WTC11 (cell line): Measurements from ENCODE around the gene ABLIM3. TPM values are rescaled to one million over a fixed set of nuclear protein-coding genes. Genes with fewer than 3 reads are reported as not detected.

Source experiments
- ATAC-seq: fragments of 200-7000 bp; cut with Tn5 transposase; 2 replicates; pipeline ENCODE4 v1.10.0; 2021; ENCODE audit warnings: mild to moderate bottlenecking, moderate library complexity
- CTCF ChIA-PET: fragments of 300-600 bp; sonication (Branson Sonifier 250); formaldehyde crosslinking; loops from one replicate; lab custom pipeline; 2021; ENCODE audit warnings: antibody characterized with exemption; lab: Charles Lee
- POLR2A ChIA-PET: fragments of 350-600 bp; sonication (Branson Sonifier 250); formaldehyde crosslinking; loops from one replicate; lab custom pipeline; 2021; ENCODE audit warnings: antibody characterized with exemption; lab: Charles Lee
- DNase-seq: peaks from one replicate; pipeline ENCODE4 v3.0.0; 2021; ENCODE audit warnings: low spot score
- H3K27ac Mint-ChIP-seq: 2 replicates; pipeline ENCODE4 v1.8.0; 2021; ENCODE audit warnings: mixed read lengths
- H3K27me3 Mint-ChIP-seq: 2 replicates; pipeline ENCODE4 v1.8.0; 2021; ENCODE audit warnings: low read depth, mild to moderate bottlenecking, moderate library complexity, mixed read lengths
- H3K36me3 Mint-ChIP-seq: 2 replicates; pipeline ENCODE4 v1.8.0; 2021; ENCODE audit warnings: mixed read lengths
- H3K4me1 Mint-ChIP-seq: 2 replicates; pipeline ENCODE4 v1.8.0; 2022; ENCODE audit warnings: mixed read lengths
- H3K4me3 Mint-ChIP-seq: 2 replicates; pipeline ENCODE4 v1.8.0; 2021; ENCODE audit warnings: mild to moderate bottlenecking, moderate library complexity, mixed read lengths
- H3K9me3 Mint-ChIP-seq: 2 replicates; pipeline ENCODE4 v1.8.0; 2021; ENCODE audit warnings: mixed read lengths
- ATF1 ChIP-seq: sonication (generic); formaldehyde crosslinking; IDR thresholded peaks from 2 replicates; pipeline ENCODE4 v1.8.1; 2023; ENCODE audit warnings: mild to moderate bottlenecking, moderate library complexity, missing genetic modification reagents
- EMX1 ChIP-seq: fragments of 250-450 bp; sonication (Bioruptor Pico); IDR thresholded peaks from 2 replicates; pipeline ENCODE4 v1.8.0; 2021; ENCODE audit warnings: mild to moderate bottlenecking
- GRHL2 ChIP-seq: fragments of 250-450 bp; sonication (Bioruptor Pico); IDR thresholded peaks from 2 replicates; pipeline ENCODE4 v1.8.0; 2022; ENCODE audit warnings: mild to moderate bottlenecking, moderate library complexity; ENCODE audit not compliant: insufficient replicate concordance, severe bottlenecking
- GTF2I ChIP-seq: fragments of 250-450 bp; sonication (Bioruptor Pico); conservative IDR thresholded peaks from 2 replicates; pipeline ENCODE4 v1.4.0; 2021; ENCODE audit warnings: mild to moderate bottlenecking
- JAZF1 ChIP-seq: fragments of 250-450 bp; sonication (Bioruptor Pico); IDR thresholded peaks from 2 replicates; pipeline ENCODE4 v1.9.0; 2021; ENCODE audit warnings: moderate library complexity, mild to moderate bottlenecking, inconsistent platforms
- MYBL2 ChIP-seq: sonication (generic); formaldehyde crosslinking; IDR thresholded peaks from 2 replicates; pipeline ENCODE4 v1.8.1; 2023; ENCODE audit warnings: mild to moderate bottlenecking, moderate library complexity, missing genetic modification reagents
- NFE2L1 ChIP-seq: sonication (generic); formaldehyde crosslinking; IDR thresholded peaks from 2 replicates; pipeline ENCODE4 v1.8.1; 2023; ENCODE audit warnings: missing genetic modification reagents
- NFYB ChIP-seq: sonication (generic); formaldehyde crosslinking; conservative IDR thresholded peaks from 2 replicates; pipeline ENCODE4 v1.8.0; 2022; ENCODE audit warnings: low read depth, missing genetic modification reagents
- RORB ChIP-seq: fragments of 250-450 bp; sonication (Bioruptor Pico); IDR thresholded peaks from 2 replicates; pipeline ENCODE4 v1.9.0; 2021; ENCODE audit warnings: mild to moderate bottlenecking
- ZNF121 ChIP-seq: sonication (generic); formaldehyde crosslinking; IDR thresholded peaks from 2 replicates; pipeline ENCODE4 v1.8.0; 2023; ENCODE audit warnings: missing genetic modification reagents
- ZNF219 ChIP-seq: sonication (generic); formaldehyde crosslinking; IDR thresholded peaks from 2 replicates; pipeline ENCODE4 v1.8.0; 2023; ENCODE audit warnings: missing genetic modification reagents, mild to moderate bottlenecking, borderline replicate concordance
- total RNA-seq: library from RNA; stranded (reverse); gene quantifications from 3 replicates; pipeline ENCODE4 v1.2.3, GENCODE V29; 2021
- TF ChIP-seq, protein P1 (sequence below): sonication (generic); formaldehyde crosslinking; IDR thresholded peaks from 2 replicates; pipeline ENCODE4 v1.8.0; 2022; ENCODE audit warnings: mild to moderate bottlenecking, missing genetic modification reagents
- TF ChIP-seq, protein P2 (sequence below): fragments of 250-450 bp; sonication (Bioruptor Pico); IDR thresholded peaks from 2 replicates; pipeline ENCODE4 v1.9.0; 2021; ENCODE audit warnings: mild to moderate bottlenecking
- TF ChIP-seq, protein P3 (sequence below): sonication (generic); formaldehyde crosslinking; IDR thresholded peaks from 2 replicates; pipeline ENCODE4 v1.8.1; 2022; ENCODE audit warnings: low read depth, mild to moderate bottlenecking, moderate library complexity, missing genetic modification reagents, borderline replicate concordance
- TF ChIP-seq, protein P4 (sequence below): sonication (generic); formaldehyde crosslinking; IDR thresholded peaks from 2 replicates; pipeline ENCODE4 v1.8.1; 2023; ENCODE audit warnings: mild to moderate bottlenecking, missing genetic modification reagents, borderline replicate concordance
- TF ChIP-seq, protein P5 (sequence below): sonication (generic); formaldehyde crosslinking; IDR thresholded peaks from 2 replicates; pipeline ENCODE4 v1.8.1; 2022; ENCODE audit warnings: mild to moderate bottlenecking, missing genetic modification reagents, moderate library complexity, borderline replicate concordance
- TF ChIP-seq, protein P6 (sequence below): sonication (generic); formaldehyde crosslinking; IDR thresholded peaks from 2 replicates; pipeline ENCODE4 v1.8.0; 2023; ENCODE audit warnings: missing genetic modification reagents
- TF ChIP-seq, protein P7 (sequence below): sonication (generic); formaldehyde crosslinking; IDR thresholded peaks from 2 replicates; pipeline ENCODE4 v1.8.0; 2023; ENCODE audit warnings: missing genetic modification reagents, mild to moderate bottlenecking, borderline replicate concordance
- TF ChIP-seq, protein P8 (sequence below): sonication (generic); formaldehyde crosslinking; IDR thresholded peaks from 2 replicates; pipeline ENCODE4 v1.8.1; 2023; ENCODE audit warnings: mild to moderate bottlenecking, missing genetic modification reagents, moderate library complexity
- TF ChIP-seq, protein P9 (sequence below): sonication (generic); formaldehyde crosslinking; IDR thresholded peaks from 2 replicates; pipeline ENCODE4 v1.8.0; 2023; ENCODE audit warnings: mild to moderate bottlenecking, missing genetic modification reagents

ABLIM3 gene
- total RNA-seq, 1 experiment from 2014 or later: 0.33 TPM

DNA sequence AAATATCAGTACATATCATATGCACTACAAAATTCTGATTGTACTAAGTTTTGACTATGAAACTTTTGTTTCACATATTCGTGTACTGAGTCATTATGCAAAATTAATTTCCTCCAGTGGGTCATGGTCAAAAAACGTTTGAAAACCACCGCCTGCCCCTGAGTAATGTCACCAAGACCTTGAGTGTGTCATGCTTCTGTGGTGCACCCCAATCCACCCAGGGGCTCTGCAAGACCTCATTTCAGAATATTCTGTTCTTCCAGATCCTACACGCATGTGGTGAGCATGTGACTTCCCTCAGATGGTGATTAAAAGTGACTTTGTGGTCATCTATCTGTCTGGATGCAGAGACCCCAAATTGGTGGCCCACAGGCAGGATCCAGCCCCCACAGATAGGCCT is 31.0 kb downstream of the ABLIM3 start:
- no peak overlapping the region for H3K27ac Mint-ChIP-seq
- no peaks in the 10 kb centered on the region for H3K4me1 Mint-ChIP-seq
- no peaks in the 10 kb centered on the region; the same call in 1 of the 2 replicates for H3K27me3 Mint-ChIP-seq
- H3K9me3 Mint-ChIP-seq: no peaks in the 10 kb centered on the region
- no peak overlapping the region for H3K4me3 Mint-ChIP-seq
- ChIA-PET POLR2A (no interaction called here), CTCF (no interaction called here)
- DNase-seq (no peak), ATAC-seq (no peak)
- no peaks in the 10 kb centered on the region for H3K36me3 Mint-ChIP-seq
- TF ChIP-seq ZNF219: no peak
- TF ChIP-seq ZNF121 (CRISPR knock-in tag): no peak
- TF ChIP-seq, protein P1, sequence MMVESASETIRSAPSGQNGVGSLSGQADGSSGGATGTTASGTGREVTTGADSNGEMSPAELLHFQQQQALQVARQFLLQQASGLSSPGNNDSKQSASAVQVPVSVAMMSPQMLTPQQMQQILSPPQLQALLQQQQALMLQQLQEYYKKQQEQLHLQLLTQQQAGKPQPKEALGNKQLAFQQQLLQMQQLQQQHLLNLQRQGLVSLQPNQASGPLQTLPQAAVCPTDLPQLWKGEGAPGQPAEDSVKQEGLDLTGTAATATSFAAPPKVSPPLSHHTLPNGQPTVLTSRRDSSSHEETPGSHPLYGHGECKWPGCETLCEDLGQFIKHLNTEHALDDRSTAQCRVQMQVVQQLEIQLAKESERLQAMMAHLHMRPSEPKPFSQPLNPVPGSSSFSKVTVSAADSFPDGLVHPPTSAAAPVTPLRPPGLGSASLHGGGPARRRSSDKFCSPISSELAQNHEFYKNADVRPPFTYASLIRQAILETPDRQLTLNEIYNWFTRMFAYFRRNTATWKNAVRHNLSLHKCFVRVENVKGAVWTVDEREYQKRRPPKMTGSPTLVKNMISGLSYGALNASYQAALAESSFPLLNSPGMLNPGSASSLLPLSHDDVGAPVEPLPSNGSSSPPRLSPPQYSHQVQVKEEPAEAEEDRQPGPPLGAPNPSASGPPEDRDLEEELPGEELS (CRISPR knock-in tag): no peak
- TF ChIP-seq NFYB (CRISPR knock-in tag): no peak
- no peak for TF ChIP-seq EMX1 (CRISPR knock-in tag)
- TF ChIP-seq, protein P2, sequence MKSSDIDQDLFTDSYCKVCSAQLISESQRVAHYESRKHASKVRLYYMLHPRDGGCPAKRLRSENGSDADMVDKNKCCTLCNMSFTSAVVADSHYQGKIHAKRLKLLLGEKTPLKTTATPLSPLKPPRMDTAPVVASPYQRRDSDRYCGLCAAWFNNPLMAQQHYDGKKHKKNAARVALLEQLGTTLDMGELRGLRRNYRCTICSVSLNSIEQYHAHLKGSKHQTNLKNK: no peak
- TF ChIP-seq, protein P3, sequence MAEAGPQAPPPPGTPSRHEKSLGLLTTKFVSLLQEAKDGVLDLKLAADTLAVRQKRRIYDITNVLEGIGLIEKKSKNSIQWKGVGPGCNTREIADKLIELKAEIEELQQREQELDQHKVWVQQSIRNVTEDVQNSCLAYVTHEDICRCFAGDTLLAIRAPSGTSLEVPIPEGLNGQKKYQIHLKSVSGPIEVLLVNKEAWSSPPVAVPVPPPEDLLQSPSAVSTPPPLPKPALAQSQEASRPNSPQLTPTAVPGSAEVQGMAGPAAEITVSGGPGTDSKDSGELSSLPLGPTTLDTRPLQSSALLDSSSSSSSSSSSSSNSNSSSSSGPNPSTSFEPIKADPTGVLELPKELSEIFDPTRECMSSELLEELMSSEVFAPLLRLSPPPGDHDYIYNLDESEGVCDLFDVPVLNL: no peak
- TF ChIP-seq MYBL2 (CRISPR knock-in tag): no peak
- no peak for TF ChIP-seq ATF1 (CRISPR knock-in tag)
- TF ChIP-seq NFE2L1 (CRISPR knock-in tag): no peak
- TF ChIP-seq, protein P4, sequence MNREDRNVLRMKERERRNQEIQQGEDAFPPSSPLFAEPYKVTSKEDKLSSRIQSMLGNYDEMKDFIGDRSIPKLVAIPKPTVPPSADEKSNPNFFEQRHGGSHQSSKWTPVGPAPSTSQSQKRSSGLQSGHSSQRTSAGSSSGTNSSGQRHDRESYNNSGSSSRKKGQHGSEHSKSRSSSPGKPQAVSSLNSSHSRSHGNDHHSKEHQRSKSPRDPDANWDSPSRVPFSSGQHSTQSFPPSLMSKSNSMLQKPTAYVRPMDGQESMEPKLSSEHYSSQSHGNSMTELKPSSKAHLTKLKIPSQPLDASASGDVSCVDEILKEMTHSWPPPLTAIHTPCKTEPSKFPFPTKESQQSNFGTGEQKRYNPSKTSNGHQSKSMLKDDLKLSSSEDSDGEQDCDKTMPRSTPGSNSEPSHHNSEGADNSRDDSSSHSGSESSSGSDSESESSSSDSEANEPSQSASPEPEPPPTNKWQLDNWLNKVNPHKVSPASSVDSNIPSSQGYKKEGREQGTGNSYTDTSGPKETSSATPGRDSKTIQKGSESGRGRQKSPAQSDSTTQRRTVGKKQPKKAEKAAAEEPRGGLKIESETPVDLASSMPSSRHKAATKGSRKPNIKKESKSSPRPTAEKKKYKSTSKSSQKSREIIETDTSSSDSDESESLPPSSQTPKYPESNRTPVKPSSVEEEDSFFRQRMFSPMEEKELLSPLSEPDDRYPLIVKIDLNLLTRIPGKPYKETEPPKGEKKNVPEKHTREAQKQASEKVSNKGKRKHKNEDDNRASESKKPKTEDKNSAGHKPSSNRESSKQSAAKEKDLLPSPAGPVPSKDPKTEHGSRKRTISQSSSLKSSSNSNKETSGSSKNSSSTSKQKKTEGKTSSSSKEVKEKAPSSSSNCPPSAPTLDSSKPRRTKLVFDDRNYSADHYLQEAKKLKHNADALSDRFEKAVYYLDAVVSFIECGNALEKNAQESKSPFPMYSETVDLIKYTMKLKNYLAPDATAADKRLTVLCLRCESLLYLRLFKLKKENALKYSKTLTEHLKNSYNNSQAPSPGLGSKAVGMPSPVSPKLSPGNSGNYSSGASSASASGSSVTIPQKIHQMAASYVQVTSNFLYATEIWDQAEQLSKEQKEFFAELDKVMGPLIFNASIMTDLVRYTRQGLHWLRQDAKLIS (CRISPR knock-in tag): no peak
- TF ChIP-seq, protein P5, sequence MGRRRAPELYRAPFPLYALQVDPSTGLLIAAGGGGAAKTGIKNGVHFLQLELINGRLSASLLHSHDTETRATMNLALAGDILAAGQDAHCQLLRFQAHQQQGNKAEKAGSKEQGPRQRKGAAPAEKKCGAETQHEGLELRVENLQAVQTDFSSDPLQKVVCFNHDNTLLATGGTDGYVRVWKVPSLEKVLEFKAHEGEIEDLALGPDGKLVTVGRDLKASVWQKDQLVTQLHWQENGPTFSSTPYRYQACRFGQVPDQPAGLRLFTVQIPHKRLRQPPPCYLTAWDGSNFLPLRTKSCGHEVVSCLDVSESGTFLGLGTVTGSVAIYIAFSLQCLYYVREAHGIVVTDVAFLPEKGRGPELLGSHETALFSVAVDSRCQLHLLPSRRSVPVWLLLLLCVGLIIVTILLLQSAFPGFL (CRISPR knock-in tag): no peak
- no peak for TF ChIP-seq GRHL2
- TF ChIP-seq, protein P6, sequence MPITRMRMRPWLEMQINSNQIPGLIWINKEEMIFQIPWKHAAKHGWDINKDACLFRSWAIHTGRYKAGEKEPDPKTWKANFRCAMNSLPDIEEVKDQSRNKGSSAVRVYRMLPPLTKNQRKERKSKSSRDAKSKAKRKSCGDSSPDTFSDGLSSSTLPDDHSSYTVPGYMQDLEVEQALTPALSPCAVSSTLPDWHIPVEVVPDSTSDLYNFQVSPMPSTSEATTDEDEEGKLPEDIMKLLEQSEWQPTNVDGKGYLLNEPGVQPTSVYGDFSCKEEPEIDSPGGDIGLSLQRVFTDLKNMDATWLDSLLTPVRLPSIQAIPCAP (CRISPR knock-in tag): no peak
- no peak for TF ChIP-seq GTF2I (CRISPR knock-in tag)
- TF ChIP-seq, protein P7, sequence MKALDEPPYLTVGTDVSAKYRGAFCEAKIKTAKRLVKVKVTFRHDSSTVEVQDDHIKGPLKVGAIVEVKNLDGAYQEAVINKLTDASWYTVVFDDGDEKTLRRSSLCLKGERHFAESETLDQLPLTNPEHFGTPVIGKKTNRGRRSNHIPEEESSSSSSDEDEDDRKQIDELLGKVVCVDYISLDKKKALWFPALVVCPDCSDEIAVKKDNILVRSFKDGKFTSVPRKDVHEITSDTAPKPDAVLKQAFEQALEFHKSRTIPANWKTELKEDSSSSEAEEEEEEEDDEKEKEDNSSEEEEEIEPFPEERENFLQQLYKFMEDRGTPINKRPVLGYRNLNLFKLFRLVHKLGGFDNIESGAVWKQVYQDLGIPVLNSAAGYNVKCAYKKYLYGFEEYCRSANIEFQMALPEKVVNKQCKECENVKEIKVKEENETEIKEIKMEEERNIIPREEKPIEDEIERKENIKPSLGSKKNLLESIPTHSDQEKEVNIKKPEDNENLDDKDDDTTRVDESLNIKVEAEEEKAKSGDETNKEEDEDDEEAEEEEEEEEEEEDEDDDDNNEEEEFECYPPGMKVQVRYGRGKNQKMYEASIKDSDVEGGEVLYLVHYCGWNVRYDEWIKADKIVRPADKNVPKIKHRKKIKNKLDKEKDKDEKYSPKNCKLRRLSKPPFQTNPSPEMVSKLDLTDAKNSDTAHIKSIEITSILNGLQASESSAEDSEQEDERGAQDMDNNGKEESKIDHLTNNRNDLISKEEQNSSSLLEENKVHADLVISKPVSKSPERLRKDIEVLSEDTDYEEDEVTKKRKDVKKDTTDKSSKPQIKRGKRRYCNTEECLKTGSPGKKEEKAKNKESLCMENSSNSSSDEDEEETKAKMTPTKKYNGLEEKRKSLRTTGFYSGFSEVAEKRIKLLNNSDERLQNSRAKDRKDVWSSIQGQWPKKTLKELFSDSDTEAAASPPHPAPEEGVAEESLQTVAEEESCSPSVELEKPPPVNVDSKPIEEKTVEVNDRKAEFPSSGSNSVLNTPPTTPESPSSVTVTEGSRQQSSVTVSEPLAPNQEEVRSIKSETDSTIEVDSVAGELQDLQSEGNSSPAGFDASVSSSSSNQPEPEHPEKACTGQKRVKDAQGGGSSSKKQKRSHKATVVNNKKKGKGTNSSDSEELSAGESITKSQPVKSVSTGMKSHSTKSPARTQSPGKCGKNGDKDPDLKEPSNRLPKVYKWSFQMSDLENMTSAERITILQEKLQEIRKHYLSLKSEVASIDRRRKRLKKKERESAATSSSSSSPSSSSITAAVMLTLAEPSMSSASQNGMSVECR: no peak
- TF ChIP-seq, protein P8, sequence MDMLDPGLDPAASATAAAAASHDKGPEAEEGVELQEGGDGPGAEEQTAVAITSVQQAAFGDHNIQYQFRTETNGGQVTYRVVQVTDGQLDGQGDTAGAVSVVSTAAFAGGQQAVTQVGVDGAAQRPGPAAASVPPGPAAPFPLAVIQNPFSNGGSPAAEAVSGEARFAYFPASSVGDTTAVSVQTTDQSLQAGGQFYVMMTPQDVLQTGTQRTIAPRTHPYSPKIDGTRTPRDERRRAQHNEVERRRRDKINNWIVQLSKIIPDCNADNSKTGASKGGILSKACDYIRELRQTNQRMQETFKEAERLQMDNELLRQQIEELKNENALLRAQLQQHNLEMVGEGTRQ (CRISPR knock-in tag): no peak
- TF ChIP-seq RORB: no peak
- no peak for TF ChIP-seq JAZF1 (CRISPR knock-in tag)
- TF ChIP-seq, protein P9, sequence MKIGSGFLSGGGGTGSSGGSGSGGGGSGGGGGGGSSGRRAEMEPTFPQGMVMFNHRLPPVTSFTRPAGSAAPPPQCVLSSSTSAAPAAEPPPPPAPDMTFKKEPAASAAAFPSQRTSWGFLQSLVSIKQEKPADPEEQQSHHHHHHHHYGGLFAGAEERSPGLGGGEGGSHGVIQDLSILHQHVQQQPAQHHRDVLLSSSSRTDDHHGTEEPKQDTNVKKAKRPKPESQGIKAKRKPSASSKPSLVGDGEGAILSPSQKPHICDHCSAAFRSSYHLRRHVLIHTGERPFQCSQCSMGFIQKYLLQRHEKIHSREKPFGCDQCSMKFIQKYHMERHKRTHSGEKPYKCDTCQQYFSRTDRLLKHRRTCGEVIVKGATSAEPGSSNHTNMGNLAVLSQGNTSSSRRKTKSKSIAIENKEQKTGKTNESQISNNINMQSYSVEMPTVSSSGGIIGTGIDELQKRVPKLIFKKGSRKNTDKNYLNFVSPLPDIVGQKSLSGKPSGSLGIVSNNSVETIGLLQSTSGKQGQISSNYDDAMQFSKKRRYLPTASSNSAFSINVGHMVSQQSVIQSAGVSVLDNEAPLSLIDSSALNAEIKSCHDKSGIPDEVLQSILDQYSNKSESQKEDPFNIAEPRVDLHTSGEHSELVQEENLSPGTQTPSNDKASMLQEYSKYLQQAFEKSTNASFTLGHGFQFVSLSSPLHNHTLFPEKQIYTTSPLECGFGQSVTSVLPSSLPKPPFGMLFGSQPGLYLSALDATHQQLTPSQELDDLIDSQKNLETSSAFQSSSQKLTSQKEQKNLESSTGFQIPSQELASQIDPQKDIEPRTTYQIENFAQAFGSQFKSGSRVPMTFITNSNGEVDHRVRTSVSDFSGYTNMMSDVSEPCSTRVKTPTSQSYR (CRISPR knock-in tag): no peak
